IMR-90 (cell line): ENCODE data around the gene RDH11. TPM values are rescaled to one million over a fixed set of nuclear protein-coding genes. Genes with fewer than 3 reads are reported as not detected.
"Not testable (repeated sequence)": the region's sequence is repeated elsewhere in the genome, so short reads cannot be mapped to it uniquely, and the experiment has no call there.

Experiments
- ATAC-seq: fragments of 200-7000 bp; cut with Tn5 transposase; 2 replicates; pipeline ENCODE4 v1.9.1; 2020; ENCODE audit warnings: low read depth, mild to moderate bottlenecking, moderate library complexity
- BruUV-seq: library from RNA; stranded (reverse); fragments of 400-500 nt; replicated peaks from 2 replicates; lab custom pipeline; 2021; lab: Mats Ljungman, UMichigan
- CTCF ChIA-PET: fragments of 300-600 bp; formaldehyde crosslinking; extraction: SDS; loops from one replicate; lab custom pipeline; 2021; ENCODE audit warnings: antibody characterized with exemption; lab: Yijun Ruan, JAX
- POLR2A ChIA-PET: fragments of 300-600 bp; sonication (Branson Sonifier 250); formaldehyde crosslinking; loops from one replicate; lab custom pipeline; 2022; ENCODE audit warnings: antibody characterized with exemption; ENCODE audit not compliant: unreplicated experiment; lab: Charles Lee
- DNase-seq: peaks from one replicate; pipeline ENCODE4 v3.0.0; 2013
- H2AFZ ChIP-seq: replicated peaks from 2 replicates; pipeline ENCODE3; 2013; ENCODE audit warnings: low read length, mild to moderate bottlenecking; ENCODE audit not compliant: poor library complexity
- H2AK5ac ChIP-seq: 2 replicates; pipeline ENCODE4 v1.6.1; 2013; ENCODE audit warnings: low read depth, low read length, inconsistent platforms
- H2AK9ac ChIP-seq: replicated peaks from 2 replicates; pipeline ENCODE3; 2013; ENCODE audit warnings: mild to moderate bottlenecking, low read depth, low read length, moderate library complexity; ENCODE audit not compliant: poor library complexity
- H2BK120ac ChIP-seq: 2 replicates; pipeline ENCODE4 v1.6.1; 2013; ENCODE audit warnings: low read depth, low read length, inconsistent platforms
- H2BK15ac ChIP-seq: 3 replicates; pipeline ENCODE4 v1.6.1; 2013; ENCODE audit warnings: low read depth, low read length, inconsistent platforms
- H2BK20ac ChIP-seq: 2 replicates; pipeline ENCODE4 v1.6.1; 2013; ENCODE audit warnings: low read depth, mild to moderate bottlenecking, inconsistent platforms, low read length, moderate library complexity
- H2BK5ac ChIP-seq: 2 replicates; pipeline ENCODE4 v1.6.1; 2013; ENCODE audit warnings: mild to moderate bottlenecking, low read depth, low read length, inconsistent platforms; ENCODE audit not compliant: poor library complexity, severe bottlenecking
- H3K14ac ChIP-seq: replicated peaks from 2 replicates; pipeline ENCODE4 v1.6.1; 2013; ENCODE audit warnings: low read depth, low read length, inconsistent platforms
- H3K18ac ChIP-seq: 2 replicates; pipeline ENCODE4 v1.6.1; 2013; ENCODE audit warnings: low read depth, low read length, control low read depth
- H3K23ac ChIP-seq: 2 replicates; pipeline ENCODE4 v1.6.1; 2013; ENCODE audit warnings: low read depth, low read length, inconsistent platforms
- H3K27ac ChIP-seq: 2 replicates; pipeline ENCODE4 v1.5.1; 2013; ENCODE audit warnings: mild to moderate bottlenecking, control low read depth, low read length; ENCODE audit not compliant: insufficient read depth
- H3K27me3 ChIP-seq: 2 replicates; pipeline ENCODE4 v1.6.1; 2013; ENCODE audit warnings: low read length; ENCODE audit not compliant: control insufficient read depth, insufficient read depth
- H3K36me3 ChIP-seq: 2 replicates; pipeline ENCODE4 v1.6.1; 2013; ENCODE audit warnings: low read length, mixed read lengths; ENCODE audit not compliant: control insufficient read depth, insufficient read depth
- H3K4ac ChIP-seq: 2 replicates; pipeline ENCODE4 v1.6.1; 2013; ENCODE audit warnings: low read depth, low read length, inconsistent platforms
- H3K4me1 ChIP-seq: 2 replicates; pipeline ENCODE4 v1.6.1; 2013; ENCODE audit warnings: low read length, mixed read lengths; ENCODE audit not compliant: control insufficient read depth, insufficient read depth
- H3K4me2 ChIP-seq: 2 replicates; pipeline ENCODE4 v1.6.1; 2013; ENCODE audit warnings: low read depth, mild to moderate bottlenecking, control low read depth, low read length, moderate library complexity
- H3K4me3 ChIP-seq: 2 replicates; pipeline ENCODE4 v1.5.1; 2013; ENCODE audit warnings: low read depth, mild to moderate bottlenecking, control low read depth, low read length, moderate library complexity; ENCODE audit not compliant: insufficient read depth
- H3K56ac ChIP-seq: 2 replicates; pipeline ENCODE4 v1.6.1; 2013; ENCODE audit warnings: low read length, inconsistent platforms; ENCODE audit not compliant: insufficient read depth; ENCODE audit errors: extremely low read depth
- H3K79me1 ChIP-seq, 2 experiments: 2 replicates each; pipeline ENCODE4 v1.6.1; 2013; ENCODE audit warnings: low read length in 2 of 2, inconsistent platforms in 1 of 2, low read depth in 1 of 2
- H3K9ac ChIP-seq: 2 replicates; pipeline ENCODE4 v1.6.1; 2013; ENCODE audit warnings: low read depth, low read length, control low read depth
- H3K9me1 ChIP-seq: 2 replicates; pipeline ENCODE4 v1.6.1; 2013; ENCODE audit warnings: low read length, inconsistent platforms; ENCODE audit not compliant: insufficient read depth
- H3K9me3 ChIP-seq: 2 replicates; pipeline ENCODE4 v1.6.1; 2013; ENCODE audit warnings: low read length; ENCODE audit not compliant: control insufficient read depth, insufficient read depth
- H4K20me1 ChIP-seq: 2 replicates; pipeline ENCODE4 v1.6.1; 2013; ENCODE audit warnings: low read length, inconsistent platforms; ENCODE audit not compliant: insufficient read depth
- H4K5ac ChIP-seq: 2 replicates; pipeline ENCODE4 v1.6.1; 2013; ENCODE audit warnings: mild to moderate bottlenecking, low read depth, low read length, control low read depth
- H4K8ac ChIP-seq, 2 experiments: 2 replicates each; pipeline ENCODE4 v1.6.1; 2013; ENCODE audit warnings: low read depth in 2 of 2, low read length in 2 of 2, control low read depth in 1 of 2, inconsistent platforms in 1 of 2
- H4K91ac ChIP-seq: 2 replicates; pipeline ENCODE4 v1.6.1; 2013; ENCODE audit warnings: low read depth, low read length, inconsistent platforms; ENCODE audit not compliant: insufficient read depth
- WGBS, 2 experiments: methylation state at CpG; one replicate each; pipeline versions ENCODE4 v1.1.5 to v1.1.7; 2013; ENCODE audit warnings: missing lambda C conversion rate in 2 of 2; ENCODE audit not compliant: insufficient read length in 1 of 2; ENCODE audit errors: extremely low coverage in 2 of 2; 5-methylcytosine and 5-hydroxymethylcytosine counted together
- dilution Hi-C: fragments of 300-500 bp; cut with HindIII; formaldehyde crosslinking; loops from one replicate; pipeline ENCODE4 v1.14.3; 2018; ENCODE audit warnings: low sequenced_read_pairs; ENCODE audit not compliant: unreplicated experiment
- in situ Hi-C: fragments of 300-500 bp; cut with MboI; formaldehyde crosslinking; loops from 3 replicates; pipeline ENCODE4 v1.14.3; 2019; ENCODE audit warnings: low sequenced_read_pairs, inconsistent platforms, mixed read lengths
- intact Hi-C: fragments of 100-400 bp; cut with micrococcal nuclease; formaldehyde crosslinking; loops from 2 replicates; pipeline ENCODE4 v1.10.0; 2022
- polyA plus RNA-seq, 3 experiments: library from polyadenylated mRNA; depleted of rRNA; stranded (reverse); fragments of >200 nt; gene quantifications; 2 replicates each; pipeline ENCODE4 v1.2.3, GENCODE V29; 2012; ENCODE audit warnings: low replicate concordance in 1 of 3
- total RNA-seq: library from RNA; depleted of rRNA; stranded (reverse); fragments of >200 nt; gene quantifications from 2 replicates; pipeline ENCODE4 v1.2.3, GENCODE V29; 2012

Gene RDH11
- total and polyA plus RNA-seq, 2 of the 4 experiments (the other 2 are of a cell fraction): 77.3 to 149 TPM

DNA sequence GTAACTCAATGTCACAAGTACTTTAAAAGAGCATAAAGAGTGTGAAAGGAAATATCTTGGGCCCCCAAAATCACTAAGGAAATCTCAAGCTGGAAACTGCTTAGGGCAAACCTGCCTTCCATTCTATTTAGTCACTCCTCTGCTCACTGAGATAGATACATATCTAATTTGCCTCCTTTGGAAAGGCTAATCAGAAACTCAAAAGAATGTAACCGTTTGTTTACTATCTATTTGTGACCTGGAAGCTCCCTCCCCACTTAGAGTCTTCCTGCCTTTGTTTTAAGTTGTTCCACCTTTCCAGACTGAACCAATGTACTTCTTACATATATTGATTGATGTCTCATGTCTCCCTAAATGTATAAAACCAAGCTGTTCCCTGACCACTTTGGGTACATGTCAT, 14.2 kb upstream of the RDH11 start:
- H3K56ac ChIP-seq, H2BK120ac ChIP-seq, H3K9me3 ChIP-seq, H4K5ac ChIP-seq, H3K4me2 ChIP-seq, H3K18ac ChIP-seq, H3K79me1 ChIP-seq, ATAC-seq, H2BK5ac ChIP-seq, H3K36me3 ChIP-seq, H3K4me3 ChIP-seq, H2BK15ac ChIP-seq, BruUV-seq, H4K91ac ChIP-seq, H2AFZ ChIP-seq, H3K4me1 ChIP-seq, H3K23ac ChIP-seq, H3K4ac ChIP-seq, dilution Hi-C loops, H4K20me1 ChIP-seq, H3K27ac ChIP-seq, H3K27me3 ChIP-seq, H3K14ac ChIP-seq, H3K9me1 ChIP-seq, H4K8ac ChIP-seq, DNase-seq, H2AK9ac ChIP-seq, H2BK20ac ChIP-seq, intact Hi-C loops, H2AK5ac ChIP-seq, H3K9ac ChIP-seq: not testable (repeated sequence)
- WGBS, 2 experiments: no CpG with 5 or more reads among the region's 1 CpG
- CTCF ChIA-PET: interaction anchor here (0.6 kb wide), 1 partner anchor 39 kb away, joined by 3 read pairs; no protein-coding TSS in a partner anchor
- in situ Hi-C loops: loop anchor here (25.0 kb wide), 1 partner anchor 272 kb away; no protein-coding TSS in a partner anchor
- POLR2A ChIA-PET: interaction anchor here (0.7 kb wide), 1 partner anchor 110 kb away, joined by 3 read pairs; the partner anchor contains the start of gene RAD51B

- H2BK5ac ChIP-seq, dilution Hi-C loops, ATAC-seq, POLR2A ChIA-PET, CTCF ChIA-PET, DNase-seq, H3K27ac ChIP-seq, H2AK5ac ChIP-seq, H3K79me1 ChIP-seq, H4K91ac ChIP-seq, H4K8ac ChIP-seq, H3K23ac ChIP-seq, H3K56ac ChIP-seq, H3K4me3 ChIP-seq, H3K14ac ChIP-seq, BruUV-seq, intact Hi-C loops, H3K18ac ChIP-seq, H3K9me3 ChIP-seq, H4K5ac ChIP-seq, H2AK9ac ChIP-seq, H3K4ac ChIP-seq, H4K20me1 ChIP-seq, H3K4me1 ChIP-seq, H2AFZ ChIP-seq, H3K9ac ChIP-seq, H2BK120ac ChIP-seq, H3K36me3 ChIP-seq, H3K27me3 ChIP-seq, H3K9me1 ChIP-seq, H2BK15ac ChIP-seq, H3K4me2 ChIP-seq, H2BK20ac ChIP-seq: not testable (repeated sequence)
- in situ Hi-C loops: loop anchor here (25.0 kb wide), 1 partner anchor 272 kb away; no protein-coding TSS in a partner anchor
Observed at GRCh38 chr14:67709346-67709745, 13.8 kb upstream of the RDH11 start.
